ENCODE results near the gene DAZ2.
"Not testable (repeated sequence)": the region's sequence is repeated elsewhere in the genome, so short reads cannot be mapped to it uniquely, and the experiment has no call there.

Gene DAZ2, protein sequence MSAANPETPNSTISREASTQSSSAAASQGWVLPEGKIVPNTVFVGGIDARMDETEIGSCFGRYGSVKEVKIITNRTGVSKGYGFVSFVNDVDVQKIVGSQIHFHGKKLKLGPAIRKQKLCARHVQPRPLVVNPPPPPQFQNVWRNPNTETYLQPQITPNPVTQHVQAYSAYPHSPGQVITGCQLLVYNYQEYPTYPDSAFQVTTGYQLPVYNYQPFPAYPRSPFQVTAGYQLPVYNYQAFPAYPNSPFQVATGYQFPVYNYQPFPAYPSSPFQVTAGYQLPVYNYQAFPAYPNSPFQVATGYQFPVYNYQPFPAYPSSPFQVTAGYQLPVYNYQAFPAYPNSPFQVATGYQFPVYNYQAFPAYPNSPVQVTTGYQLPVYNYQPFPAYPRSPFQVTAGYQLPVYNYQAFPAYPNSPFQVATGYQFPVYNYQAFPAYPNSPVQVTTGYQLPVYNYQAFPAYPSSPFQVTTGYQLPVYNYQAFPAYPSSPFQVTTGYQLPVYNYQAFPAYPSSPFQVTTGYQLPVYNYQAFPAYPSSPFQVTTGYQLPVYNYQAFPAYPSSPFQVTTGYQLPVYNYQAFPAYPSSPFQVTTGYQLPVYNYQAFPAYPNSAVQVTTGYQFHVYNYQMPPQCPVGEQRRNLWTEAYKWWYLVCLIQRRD

DNA sequence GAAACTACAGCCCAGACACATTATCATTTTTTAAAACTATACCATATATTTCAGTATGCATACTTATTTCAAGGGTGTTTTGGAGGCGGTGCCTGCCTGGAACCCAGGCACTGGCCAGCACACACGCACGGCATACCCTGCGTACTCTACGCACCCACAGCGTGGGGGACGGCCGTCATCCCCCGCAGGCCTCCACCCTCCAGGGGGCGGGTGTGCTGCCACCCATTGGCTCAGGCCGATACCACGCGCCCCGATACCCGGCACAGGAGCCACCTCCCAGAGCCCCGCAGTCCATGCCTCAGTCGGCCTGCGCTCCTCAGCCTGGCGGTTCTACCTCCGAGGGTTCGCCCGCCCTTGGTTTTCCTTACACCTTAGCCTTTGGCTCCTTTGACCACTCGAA, at the start of gene DAZ2:
Gene DAZ2 (plus strand): TSS at position 301 of the 400 bp plus-strand sequence. CDS start 208 bp downstream, outside the sequence.
- in situ Hi-C loops (cut with HindIII; ENCODE audit: low sequenced_read_pairs): not testable (repeated sequence)

DNA sequence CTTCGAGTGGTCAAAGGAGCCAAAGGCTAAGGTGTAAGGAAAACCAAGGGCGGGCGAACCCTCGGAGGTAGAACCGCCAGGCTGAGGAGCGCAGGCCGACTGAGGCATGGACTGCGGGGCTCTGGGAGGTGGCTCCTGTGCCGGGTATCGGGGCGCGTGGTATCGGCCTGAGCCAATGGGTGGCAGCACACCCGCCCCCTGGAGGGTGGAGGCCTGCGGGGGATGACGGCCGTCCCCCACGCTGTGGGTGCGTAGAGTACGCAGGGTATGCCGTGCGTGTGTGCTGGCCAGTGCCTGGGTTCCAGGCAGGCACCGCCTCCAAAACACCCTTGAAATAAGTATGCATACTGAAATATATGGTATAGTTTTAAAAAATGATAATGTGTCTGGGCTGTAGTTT, 20.4 kb upstream of the DAZ2 start, which contains the start of gene DAZ1:
Gene DAZ1 (minus strand): TSS at position 101 of the 400 bp plus-strand sequence. CDS start 208 bp downstream, outside the sequence.
- in situ Hi-C loops (cut with HindIII; ENCODE audit: low sequenced_read_pairs): not testable (repeated sequence)

DNA sequence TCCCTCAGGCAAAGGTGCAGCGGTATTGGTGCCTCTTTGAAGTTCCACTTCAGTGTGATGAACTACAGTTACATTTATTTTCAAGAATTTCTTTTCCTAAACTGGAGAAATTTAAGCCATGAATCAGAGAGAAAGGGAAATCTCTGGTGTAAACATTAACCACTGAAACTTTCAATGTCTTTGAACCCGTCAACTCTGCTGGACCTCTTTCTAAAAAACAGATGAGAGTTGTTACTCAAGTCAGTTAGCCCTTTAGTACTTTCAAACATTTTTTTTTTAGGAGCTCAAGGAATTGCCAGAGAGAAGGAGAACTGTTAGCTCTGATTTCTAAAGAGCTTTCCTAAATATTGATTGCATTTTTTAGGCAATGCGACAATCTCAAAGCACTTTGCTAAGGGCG, 11.9 kb upstream of the DAZ2 start:
- in situ Hi-C loops (cut with HindIII; ENCODE audit: low sequenced_read_pairs): not testable (repeated sequence)

DNA sequence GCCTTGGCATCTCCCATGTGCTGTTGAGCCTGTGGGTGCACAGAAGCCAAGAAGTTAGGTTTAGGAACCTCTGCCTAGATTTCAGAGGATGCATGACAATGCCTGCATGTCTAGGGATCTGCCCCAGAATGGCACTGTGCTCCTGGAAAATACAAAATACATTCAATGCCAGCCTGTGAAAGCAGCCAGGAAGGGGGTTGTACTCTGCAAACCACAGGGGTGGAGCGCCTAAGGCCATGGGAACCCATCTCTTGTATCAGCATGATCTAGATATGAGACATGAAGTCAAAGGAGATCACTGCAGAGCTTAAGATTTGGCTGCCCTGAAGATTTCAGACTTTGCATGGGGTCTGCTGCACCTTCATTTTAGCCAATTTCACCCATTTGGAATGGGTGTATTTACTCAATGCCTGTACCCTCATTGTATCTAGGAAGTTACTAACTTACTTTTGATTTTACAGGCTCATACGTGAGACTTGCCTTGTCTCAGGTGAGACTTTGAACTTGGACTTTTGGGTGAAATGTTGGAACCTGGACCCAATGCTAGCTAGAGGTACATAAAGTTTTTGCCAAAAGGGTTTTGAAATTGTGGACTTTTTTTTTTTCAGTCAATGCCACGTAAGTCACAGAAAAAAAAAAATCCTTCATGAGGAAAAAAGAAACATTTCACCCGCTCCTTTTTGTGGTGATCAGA, 9.4 kb upstream of the DAZ2 start:
- in situ Hi-C loops (cut with HindIII; ENCODE audit: low sequenced_read_pairs): not testable (repeated sequence)

DNA sequence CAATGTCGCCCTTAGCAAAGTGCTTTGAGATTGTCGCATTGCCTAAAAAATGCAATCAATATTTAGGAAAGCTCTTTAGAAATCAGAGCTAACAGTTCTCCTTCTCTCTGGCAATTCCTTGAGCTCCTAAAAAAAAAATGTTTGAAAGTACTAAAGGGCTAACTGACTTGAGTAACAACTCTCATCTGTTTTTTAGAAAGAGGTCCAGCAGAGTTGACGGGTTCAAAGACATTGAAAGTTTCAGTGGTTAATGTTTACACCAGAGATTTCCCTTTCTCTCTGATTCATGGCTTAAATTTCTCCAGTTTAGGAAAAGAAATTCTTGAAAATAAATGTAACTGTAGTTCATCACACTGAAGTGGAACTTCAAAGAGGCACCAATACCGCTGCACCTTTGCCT, 8.7 kb upstream of the DAZ2 start:
- in situ Hi-C loops (cut with HindIII; ENCODE audit: low sequenced_read_pairs): not testable (repeated sequence)

All from DLD1 (cell line).